Lower lobe of right lung (tissue), 2 donors: ENCODE results near the gene CDH22. TPM values are rescaled to one million over a fixed set of nuclear protein-coding genes. Genes with fewer than 3 reads are reported as not detected.

Experiments
- ATAC-seq, 2 donors: fragments of 200-7000 bp; cut with Tn5 transposase; one replicate each; pipeline ENCODE4 v1.9.1; 2020 to 2022; ENCODE audit warnings: mild to moderate bottlenecking in 2 of 2, moderate library complexity in 2 of 2
- DNase-seq: peaks from one replicate; pipeline ENCODE4 v3.0.0-alpha.2; 2020
- H3K27ac ChIP-seq: fragments of 200-600 bp; one replicate; pipeline ENCODE4 v1.8.0; 2022
- H3K27me3 ChIP-seq: fragments of 200-600 bp; one replicate; pipeline ENCODE4 v1.8.0; 2022; ENCODE audit warnings: low read depth
- H3K36me3 ChIP-seq: fragments of 200-600 bp; one replicate; pipeline ENCODE4 v1.8.0; 2022; ENCODE audit warnings: mild to moderate bottlenecking
- H3K4me1 ChIP-seq: fragments of 200-600 bp; one replicate; pipeline ENCODE4 v1.8.0; 2022
- H3K4me3 ChIP-seq: fragments of 200-600 bp; one replicate; pipeline ENCODE4 v1.8.0; 2022; ENCODE audit warnings: mild to moderate bottlenecking
- H3K9me3 ChIP-seq: fragments of 200-600 bp; one replicate; pipeline ENCODE4 v1.8.0; 2022
- intact Hi-C: fragments of 100-400 bp; cut with DNase I; formaldehyde crosslinking; loops from one replicate; pipeline ENCODE4 v1.11.0; 2022
- total RNA-seq: library from RNA; stranded (reverse); fragmentation: NEBNext Ultra II Directional; extraction: Animal tissue kit (Norgen Biotek cat#: 25700); gene quantifications from one replicate; pipeline ENCODE4 v1.2.1, GENCODE V29; 2021
- TF ChIP-seq, protein P1 (sequence below): fragments of 200-600 bp; IDR thresholded peaks from one replicate; pipeline ENCODE4 v1.8.0; 2022; ENCODE audit warnings: antibody characterized with exemption, mild to moderate bottlenecking
- donor health status: DM: no; HTN: yes; CAD: no; lungs with severe emphysema.

Gene CDH22
- total RNA-seq, 1 donor from 2014 or later, result 0.35 TPM

DNA sequence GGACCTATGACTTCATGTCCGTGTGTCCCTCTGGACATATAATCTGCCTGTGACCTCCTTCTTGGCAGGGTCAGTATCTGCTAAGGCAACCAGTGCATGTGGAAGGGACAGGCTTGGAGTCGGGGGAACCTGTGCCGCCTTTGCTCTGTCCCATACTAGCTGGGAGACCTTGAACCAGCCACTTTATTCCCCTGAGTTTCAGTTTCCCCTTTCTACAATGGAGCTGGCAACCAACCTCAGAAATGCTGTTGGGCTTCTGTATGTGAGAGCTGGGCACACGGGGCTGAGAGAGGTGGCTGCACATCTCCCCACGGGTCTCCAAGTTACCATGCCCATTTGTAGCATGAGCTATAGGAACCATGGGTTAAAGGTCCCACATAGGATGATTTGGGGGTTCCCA is 136.4 kb downstream of the CDH22 start:
- ATAC-seq, result no peak
- H3K27me3 ChIP-seq, result peaks cover 59% of the 10 kb centered on the region

DNA sequence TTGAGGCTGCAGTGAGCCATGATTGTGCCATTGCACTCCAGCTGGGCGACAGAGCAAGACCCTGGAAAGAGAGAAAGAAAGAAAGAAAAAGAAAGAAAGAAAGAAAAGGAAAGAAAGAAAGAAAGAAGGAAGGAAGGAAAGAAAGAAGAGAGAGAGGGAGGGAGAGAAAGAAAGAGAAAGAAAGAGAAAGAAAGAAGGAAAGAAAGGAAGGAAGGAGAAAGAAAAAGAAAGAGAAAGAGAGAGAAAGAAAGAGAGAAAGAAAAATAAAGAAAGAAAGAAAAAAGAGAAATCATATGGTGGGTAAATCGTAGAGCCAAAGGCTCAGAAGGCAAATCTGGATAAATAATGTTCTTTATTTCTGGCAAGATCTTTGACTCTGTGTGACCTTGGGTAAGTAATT is 136.8 kb downstream of the CDH22 start:
- H3K27ac ChIP-seq, result no peak overlapping the region
- peaks cover 58% of the 10 kb centered on the region for H3K27me3 ChIP-seq
- intact Hi-C loops, result no loop called here
- ATAC-seq, result no peak
- H3K4me3 ChIP-seq, result no peak overlapping the region
- no peaks in the 10 kb centered on the region for H3K4me1 ChIP-seq
- TF ChIP-seq, protein P1, sequence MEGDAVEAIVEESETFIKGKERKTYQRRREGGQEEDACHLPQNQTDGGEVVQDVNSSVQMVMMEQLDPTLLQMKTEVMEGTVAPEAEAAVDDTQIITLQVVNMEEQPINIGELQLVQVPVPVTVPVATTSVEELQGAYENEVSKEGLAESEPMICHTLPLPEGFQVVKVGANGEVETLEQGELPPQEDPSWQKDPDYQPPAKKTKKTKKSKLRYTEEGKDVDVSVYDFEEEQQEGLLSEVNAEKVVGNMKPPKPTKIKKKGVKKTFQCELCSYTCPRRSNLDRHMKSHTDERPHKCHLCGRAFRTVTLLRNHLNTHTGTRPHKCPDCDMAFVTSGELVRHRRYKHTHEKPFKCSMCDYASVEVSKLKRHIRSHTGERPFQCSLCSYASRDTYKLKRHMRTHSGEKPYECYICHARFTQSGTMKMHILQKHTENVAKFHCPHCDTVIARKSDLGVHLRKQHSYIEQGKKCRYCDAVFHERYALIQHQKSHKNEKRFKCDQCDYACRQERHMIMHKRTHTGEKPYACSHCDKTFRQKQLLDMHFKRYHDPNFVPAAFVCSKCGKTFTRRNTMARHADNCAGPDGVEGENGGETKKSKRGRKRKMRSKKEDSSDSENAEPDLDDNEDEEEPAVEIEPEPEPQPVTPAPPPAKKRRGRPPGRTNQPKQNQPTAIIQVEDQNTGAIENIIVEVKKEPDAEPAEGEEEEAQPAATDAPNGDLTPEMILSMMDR, result no peak
- H3K9me3 ChIP-seq, result no peaks in the 10 kb centered on the region
- H3K36me3 ChIP-seq, result no peaks in the 10 kb centered on the region
- no peak for DNase-seq

More for the DNA sequence above, 136.4 kb downstream of the CDH22 start:
- intact Hi-C loops, result no loop called here
- Histone ChIP-seq H3K4me3 (no peak overlapping the region), H3K36me3 (no peaks in the 10 kb centered on the region), H3K9me3 (no peaks in the 10 kb centered on the region), H3K4me1 (no peaks in the 10 kb centered on the region), H3K27ac (no peak overlapping the region)
- no peak for DNase-seq
- TF ChIP-seq, protein P1, result no peak

DNA sequence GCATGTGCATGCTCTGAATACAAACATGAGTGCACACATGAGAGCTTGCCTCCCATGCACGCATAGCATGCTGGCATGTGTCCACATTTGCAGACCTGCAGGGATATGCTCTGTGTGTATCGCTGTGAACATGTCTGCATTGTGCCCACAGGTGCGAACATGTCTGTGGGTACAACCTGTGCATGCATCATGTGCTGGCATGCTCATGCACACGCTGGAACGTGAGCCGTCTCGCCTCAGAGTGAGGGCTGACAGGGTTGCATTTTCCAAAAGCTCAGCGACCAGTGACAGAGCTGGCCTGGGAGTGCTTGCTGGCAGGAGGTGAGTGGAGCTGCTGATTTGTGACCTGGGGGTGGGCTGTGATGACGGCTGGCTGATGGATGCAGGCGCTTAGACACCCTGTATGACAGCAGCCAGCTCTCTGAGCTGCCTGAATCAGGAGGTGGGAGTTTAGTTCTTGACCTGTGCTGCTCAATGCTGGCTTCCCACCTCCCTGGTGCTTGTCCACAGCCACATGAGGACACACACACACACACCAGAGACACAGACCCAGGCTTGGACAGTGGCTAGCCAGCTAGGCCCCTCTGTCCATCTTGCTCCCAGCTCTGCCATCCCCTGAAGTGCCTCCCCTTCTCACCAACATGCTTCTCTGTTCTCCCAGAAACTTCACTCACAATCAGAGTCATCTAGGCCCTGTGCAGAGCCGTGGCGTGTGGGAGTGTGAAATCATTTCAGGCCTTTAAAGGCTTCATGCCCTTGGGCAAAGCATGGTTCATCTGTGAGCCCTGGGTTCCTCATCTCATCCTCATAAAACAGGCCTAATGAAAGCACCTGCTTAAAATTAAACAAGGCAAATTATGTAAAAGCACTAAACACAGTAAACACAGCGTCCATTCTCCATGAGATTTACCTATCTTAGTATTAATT is 138.8 kb downstream of the CDH22 start:
- Histone ChIP-seq H3K27ac (no peak overlapping the region), H3K4me1 (no peaks in the 10 kb centered on the region), H3K27me3 (peaks cover 49% of the 10 kb centered on the region), H3K4me3 (no peak overlapping the region), H3K9me3 (no peaks in the 10 kb centered on the region), H3K36me3 (no peaks in the 10 kb centered on the region)
- ATAC-seq, result no peak
- TF ChIP-seq, protein P1, result no peak
- intact Hi-C loops, result no loop called here
- DNase-seq, result no peak

DNA sequence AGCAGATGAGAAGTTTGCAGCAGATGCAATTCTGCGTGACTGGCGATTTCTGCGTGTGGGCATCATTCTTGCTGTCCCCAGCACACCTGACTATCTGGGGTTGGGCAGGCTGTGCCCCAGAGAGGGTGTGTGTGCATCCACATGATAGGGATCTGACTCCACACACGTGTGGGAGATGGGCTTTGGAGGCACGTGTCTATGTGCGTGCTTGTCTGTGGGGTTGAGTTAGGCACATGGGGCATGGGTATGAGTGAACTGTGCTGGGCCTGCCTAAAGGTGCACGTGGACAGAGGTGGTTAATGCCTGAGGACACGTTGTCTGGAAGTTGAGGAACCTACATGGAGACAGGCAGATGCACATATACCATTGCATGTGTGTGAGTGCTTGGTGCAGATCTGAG is 139.9 kb downstream of the CDH22 start:
- TF ChIP-seq, protein P1, result no peak
- no peak for ATAC-seq
- H3K27ac ChIP-seq, result no peak overlapping the region
- DNase-seq, result no peak
- H3K27me3 ChIP-seq, result peaks cover 39% of the 10 kb centered on the region
- no peaks in the 10 kb centered on the region for H3K9me3 ChIP-seq
- H3K4me1 ChIP-seq, result no peaks in the 10 kb centered on the region
- intact Hi-C loops, result no loop called here
- no peaks in the 10 kb centered on the region for H3K36me3 ChIP-seq
- H3K4me3 ChIP-seq, result no peak overlapping the region

DNA sequence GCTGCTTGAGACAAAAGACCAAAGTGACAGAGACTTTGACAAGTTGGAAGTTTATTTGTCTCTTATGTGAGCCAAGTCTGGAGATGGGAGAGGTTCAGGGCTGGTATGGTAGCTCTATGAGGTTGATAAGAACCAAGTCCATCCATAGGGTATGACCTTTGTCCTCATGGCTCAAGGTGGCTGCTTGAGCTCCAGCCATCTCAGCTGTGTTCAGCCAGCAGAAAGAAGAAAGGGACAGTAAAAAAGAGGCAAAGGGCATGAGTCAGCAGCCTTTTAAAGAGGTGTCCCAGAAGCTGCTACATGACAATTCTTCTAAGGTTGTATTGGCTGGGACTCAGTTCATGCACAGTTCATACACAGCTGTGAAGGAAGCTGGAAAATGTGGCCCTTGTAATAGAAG is 141.2 kb downstream of the CDH22 start:
- intact Hi-C loops, result no loop called here
- Histone ChIP-seq H3K4me3 (no peak overlapping the region), H3K27ac (no peak overlapping the region), H3K27me3 (peaks cover 32% of the 10 kb centered on the region), H3K4me1 (no peaks in the 10 kb centered on the region), H3K9me3 (no peaks in the 10 kb centered on the region), H3K36me3 (no peaks in the 10 kb centered on the region)
- ATAC-seq, result no peak
- TF ChIP-seq, protein P1, result no peak
- no peak for DNase-seq
